HepG2 (cell line): Measurements from ENCODE around the gene CASP4. TPM values are rescaled to one million over a fixed set of nuclear protein-coding genes. Genes with fewer than 3 reads are reported as not detected.

Source experiments
- ASH2L ChIP-seq: fragments of 300-600, 200-600 bp; sonication (generic); IDR thresholded peaks from 2 replicates; pipeline ENCODE4 v1.7.0; 2017; ENCODE audit warnings: low read depth, mild to moderate bottlenecking, moderate library complexity, mixed read lengths, low read length; ENCODE audit not compliant: insufficient read length
- ATF2 ChIP-seq: sonication (generic); formaldehyde crosslinking; IDR thresholded peaks from 2 replicates; pipeline ENCODE4 v1.4.0; 2020; ENCODE audit warnings: missing genetic modification reagents
- BHLHE40 ChIP-seq: IDR thresholded peaks from 2 replicates; pipeline ENCODE4 v1.6.1; 2011; ENCODE audit warnings: low read length, improper control_type of control experiment
- CC2D1A ChIP-seq: sonication (generic); formaldehyde crosslinking; IDR thresholded peaks from 2 replicates; pipeline ENCODE4 v1.8.1; 2023; ENCODE audit warnings: mild to moderate bottlenecking, missing genetic modification reagents
- CEBPG ChIP-seq: IDR thresholded peaks from 2 replicates; pipeline ENCODE4 v1.6.1; 2016
- DPF2 ChIP-seq: sonication (generic); formaldehyde crosslinking; IDR thresholded peaks from 2 replicates; pipeline ENCODE4 v1.4.0; 2020; ENCODE audit warnings: mild to moderate bottlenecking, low read depth, missing genetic modification reagents, borderline replicate concordance
- FOXK1 ChIP-seq: sonication (generic); formaldehyde crosslinking; IDR thresholded peaks from 2 replicates; pipeline ENCODE4 v1.4.0; 2020; ENCODE audit warnings: low read depth, missing genetic modification reagents, borderline replicate concordance
- GATAD1 ChIP-seq: IDR thresholded peaks from 2 replicates; pipeline ENCODE4 v1.6.1; 2016; ENCODE audit warnings: missing genetic modification reagents, missing compliant biosample characterization
- HMGXB4 ChIP-seq, 2 experiments: sonication (generic) in 1 of 2; formaldehyde crosslinking in 1 of 2; IDR thresholded peaks; 2 replicates each; pipeline versions ENCODE4 v1.4.0 to v1.6.1; 2018 to 2020; ENCODE audit warnings: missing genetic modification reagents in 2 of 2, borderline replicate concordance in 1 of 2, low read depth in 1 of 2, mild to moderate bottlenecking in 1 of 2, missing biosample characterization in 1 of 2
- HNF4A ChIP-seq: sonication (generic); formaldehyde crosslinking; IDR thresholded peaks from 2 replicates; pipeline ENCODE4 v1.4.0; 2020; ENCODE audit warnings: missing genetic modification reagents
- IRF9 ChIP-seq: sonication (generic); formaldehyde crosslinking; IDR thresholded peaks from 2 replicates; pipeline ENCODE4 v1.8.0; 2022; ENCODE audit warnings: missing genetic modification reagents, mild to moderate bottlenecking, borderline replicate concordance
- KAT2B ChIP-seq: fragments of 150-350 bp; IDR thresholded peaks from 2 replicates; pipeline ENCODE4 v1.6.1; 2014; ENCODE audit warnings: low read depth, low read length, borderline replicate concordance
- KDM6A ChIP-seq: IDR thresholded peaks from 2 replicates; pipeline ENCODE4 v1.6.1; 2016; ENCODE audit warnings: low read depth
- NFKBIZ ChIP-seq: IDR thresholded peaks from 2 replicates; pipeline ENCODE4 v1.6.1; 2018; ENCODE audit warnings: missing genetic modification reagents, missing compliant biosample characterization
- PHF20 ChIP-seq: sonication (generic); formaldehyde crosslinking; IDR thresholded peaks from 2 replicates; pipeline ENCODE4 v1.5.0; 2020; ENCODE audit warnings: mild to moderate bottlenecking, missing genetic modification reagents
- PHF21A ChIP-seq: sonication (generic); formaldehyde crosslinking; IDR thresholded peaks from 2 replicates; pipeline ENCODE4 v1.5.0; 2020; ENCODE audit warnings: mild to moderate bottlenecking, missing genetic modification reagents
- RAD51 ChIP-seq: fragments of 450-650 bp; IDR thresholded peaks from 2 replicates; pipeline ENCODE4 v1.6.1; 2016; ENCODE audit warnings: borderline replicate concordance
- SMC3 ChIP-seq: IDR thresholded peaks from 2 replicates; pipeline ENCODE4 v1.6.1; 2011; ENCODE audit warnings: low read length, improper control_type of control experiment
- SOX6 ChIP-seq, 2 experiments: fragments of 450-650 bp in 1 of 2; sonication (generic) in 1 of 2; formaldehyde crosslinking in 1 of 2; IDR thresholded peaks; 2 replicates each; pipeline versions ENCODE4 v1.4.0 to v1.6.1; 2017 to 2020; ENCODE audit warnings: antibody characterized with exemption in 1 of 2, mild to moderate bottlenecking in 1 of 2, missing genetic modification reagents in 1 of 2
- SP1 ChIP-seq, 2 experiments: fragments of 450-650 bp in 1 of 2; sonication (generic) in 1 of 2; formaldehyde crosslinking in 1 of 2; IDR thresholded peaks; 2 replicates each; pipeline versions ENCODE4 v1.4.0 to v1.6.1; 2016 to 2020; ENCODE audit warnings: missing genetic modification reagents in 1 of 2
- ZMYM2 ChIP-seq: sonication (generic); formaldehyde crosslinking; IDR thresholded peaks from 2 replicates; pipeline ENCODE4 v1.8.0; 2022; ENCODE audit warnings: mild to moderate bottlenecking, missing genetic modification reagents
- ZNF580 ChIP-seq: IDR thresholded peaks from 2 replicates; pipeline ENCODE4 v1.6.1; 2016; ENCODE audit warnings: low read depth, borderline replicate concordance
- ZNF644 ChIP-seq: IDR thresholded peaks from 2 replicates; pipeline ENCODE4 v1.6.1; 2016; ENCODE audit warnings: low read depth
- ZSCAN20 ChIP-seq: sonication (generic); formaldehyde crosslinking; IDR thresholded peaks from 2 replicates; pipeline ENCODE4 v1.4.0; 2020; ENCODE audit warnings: missing genetic modification reagents, mild to moderate bottlenecking, borderline replicate concordance
- ZSCAN5A ChIP-seq: sonication (generic); formaldehyde crosslinking; IDR thresholded peaks from 2 replicates; pipeline ENCODE4 v1.8.0; 2022; ENCODE audit warnings: mild to moderate bottlenecking, missing genetic modification reagents, borderline replicate concordance
- polyA plus RNA-seq, 8 experiments: library from polyadenylated mRNA; depleted of rRNA in 3 of 8; stranded (reverse) in 7 of 8; unstranded in 1 of 8; fragments of >200 nt; fragmentation: Illumina TruSeq in 4 of 8; extraction: Trizol in 4 of 8; gene quantifications; 2 replicates each; pipeline versions ENCODE4 v1.2.1 to v1.2.3, GENCODE V29; 2011 to 2016; ENCODE audit warnings: low read depth in 4 of 8, missing spikeins in 1 of 8, mixed read lengths in 1 of 8; ENCODE audit not compliant: insufficient read depth in 1 of 8
- total RNA-seq, 5 experiments: library from RNA; depleted of rRNA; stranded (reverse); fragments of >200 nt; fragmentation: Illumina TruSeq; extraction: Trizol; gene quantifications; 2 replicates each; pipeline ENCODE4 v1.2.3, GENCODE V29; 2016; ENCODE audit warnings: low read depth in 1 of 5

The CASP4 gene
- total and polyA plus RNA-seq, 2 of the 13 experiments (the other 11 are each of a cell fraction or from before 2014, with no cell fraction given), result 56.4 to 69.8 TPM

GRCh38 chr11:104995001-104995408 lies 26.6 kb upstream of the CASP4 start (continued):
- TF ChIP-seq HMGXB4 (CRISPR knock-in tag; IDR thresholded peaks at IDR 0.05; ENCODE audit: borderline replicate concordance in 1 of 2, low read depth in 1 of 2), result 0 out of 4 replicates have a peak, but pooled peaks of 1 of the 2 experiments have one; percentile 32
- TF ChIP-seq CC2D1A (CRISPR knock-in tag), result no peak
- TF ChIP-seq KDM6A, result peak; percentile 68
- peak; percentile 46; the same call in 1 of the 2 replicates for TF ChIP-seq PHF21A
- peak; percentile 66; the same call in 1 of the 2 replicates for TF ChIP-seq BHLHE40
- TF ChIP-seq GATAD1 (CRISPR knock-in tag), result peak; percentile 12; the same call in 1 of the 2 replicates
- no peak for TF ChIP-seq SOX6 (IDR thresholded peaks at IDR 0.05)
- TF ChIP-seq SOX6 (CRISPR knock-in tag; IDR thresholded peaks at IDR 0.05), result peak; percentile 95
- TF ChIP-seq CEBPG, result peak; percentile 65
- TF ChIP-seq ZSCAN5A (CRISPR knock-in tag), result 0 out of 2 replicates have a peak, but pooled peaks have one; percentile 37
- peak; percentile 58 for TF ChIP-seq ASH2L
- no peak for TF ChIP-seq RAD51
- no peak for TF ChIP-seq ZSCAN20 (CRISPR knock-in tag)
- peak; percentile 84 for TF ChIP-seq HNF4A (CRISPR knock-in tag)
- no peak for TF ChIP-seq PHF20
- peak; percentile 70; the same call in 1 of the 2 replicates for TF ChIP-seq NFKBIZ (CRISPR knock-in tag)
- peak; percentile 74; the same call in 1 of the 2 replicates for TF ChIP-seq DPF2 (CRISPR knock-in tag)
- TF ChIP-seq FOXK1 (CRISPR knock-in tag), result peak; percentile 82
- no peak for TF ChIP-seq KAT2B
- no peak for TF ChIP-seq ZMYM2 (CRISPR knock-in tag)
- TF ChIP-seq SMC3, result 0 out of 2 replicates have a peak, but pooled peaks have one; percentile 23
- 0 out of 2 replicates have a peak, but pooled peaks have one; percentile 47 for TF ChIP-seq ZNF580 (CRISPR knock-in tag)
- TF ChIP-seq ZNF644 (CRISPR knock-in tag), result peak; percentile 38; the same call in 1 of the 2 replicates
- TF ChIP-seq ATF2 (CRISPR knock-in tag), result peak; percentile 48; the same call in 1 of the 2 replicates
- no peak for TF ChIP-seq IRF9 (CRISPR knock-in tag)
- no peak for TF ChIP-seq SP1 (IDR thresholded peaks at IDR 0.05)
- 0 out of 2 replicates have a peak, but pooled peaks have one; percentile 53 for TF ChIP-seq SP1 (CRISPR knock-in tag; IDR thresholded peaks at IDR 0.05)
